ENCODE measurements around the gene PITPNM1. TPM values are rescaled to one million over a fixed set of nuclear protein-coding genes. Genes with fewer than 3 reads are reported as not detected.

PITPNM1 gene
- 28.9 to 42.9 TPM (median 37.8 TPM) in 5 replicates for total RNA-seq (2022; extraction: Qiagen RNA extraction)

GRCh38 chr11:67504950-67505581 lies at the start of gene PITPNM1:
TSS of gene PITPNM1 (minus strand) at chr11:67505363. CDS start at chr11:67504180, 1,183 bp downstream.

GRCh38 chr11:67522844-67523555 lies 17.8 kb upstream of the PITPNM1 start, which contains the start of gene CABP2:
TSS of gene CABP2 (minus strand) at chr11:67523446. CDS start at chr11:67523326, 120 bp downstream.

GRCh38 chr11:67507864-67508485 lies 2.8 kb upstream of the PITPNM1 start, which contains the start of gene CDK2AP2:
TSS of gene CDK2AP2 (minus strand) at chr11:67508162. CDS start at chr11:67508082, 80 bp downstream.

GRCh38 chr11:67482827-67483798 lies 22.1 kb downstream of the PITPNM1 start, which contains the start of gene AIP:
TSS of gene AIP (plus strand) at chr11:67483026. CDS start at chr11:67483159, 133 bp downstream.

GRCh38 chr11:67468759-67469507 lies 36.2 kb downstream of the PITPNM1 start, which contains the start of gene TMEM134:
TSS of gene TMEM134 (minus strand) at chr11:67469251. CDS start at chr11:67469192, 59 bp downstream.

GRCh38 chr11:67455054-67455453 lies 50.1 kb downstream of the PITPNM1 start, which contains the start of gene CABP4:
TSS of gene CABP4 (plus strand) at chr11:67455354. CDS start at chr11:67455424, 70 bp downstream.

GRCh38 chr11:67452141-67452952 lies 52.8 kb downstream of the PITPNM1 start, which contains the start of gene GPR152:
TSS of gene GPR152 (minus strand) at chr11:67452729. CDS start at chr11:67452724, 5 bp downstream.

Other genes starting within 250 kb of the PITPNM1 start
- gene GRK2, start 238.9 kb downstream of the PITPNM1 start, total RNA-seq (2022; extraction: Qiagen RNA extraction) = 26.1 to 38.8 TPM (median 34.1 TPM) in 5 replicates
- gene ANKRD13D, start 216.1 kb downstream of the PITPNM1 start, total RNA-seq (2022; extraction: Qiagen RNA extraction) = 17.2 to 26.9 TPM (median 24.5 TPM) in 5 replicates
- 15.1 to 24.6 TPM (median 22.9 TPM) in 5 replicates for gene SSH3, start 201.8 kb downstream of the PITPNM1 start, total RNA-seq (2022; extraction: Qiagen RNA extraction)
- gene POLD4, start 151.8 kb downstream of the PITPNM1 start, total RNA-seq (2022; extraction: Qiagen RNA extraction) = 182 to 236 TPM (median 217 TPM) in 5 replicates
- 31.3 to 37.6 TPM (median 34.8 TPM) in 5 replicates for gene CLCF1, start 131.8 kb downstream of the PITPNM1 start, total RNA-seq (2022; extraction: Qiagen RNA extraction)
- 20.0 to 29.1 TPM (median 28.0 TPM) in 5 replicates for gene RAD9A, start 113.4 kb downstream of the PITPNM1 start, total RNA-seq (2022; extraction: Qiagen RNA extraction)
- 277 to 291 TPM (median 280 TPM) in 5 replicates for gene PPP1CA, start 103.5 kb downstream of the PITPNM1 start, total RNA-seq (2022; extraction: Qiagen RNA extraction)
- gene TBC1D10C, start 101.3 kb downstream of the PITPNM1 start, total RNA-seq (2022; extraction: Qiagen RNA extraction) = 0.07 to 0.17 TPM (median 0.10 TPM) in 4 of 5 replicates, not detected in the other
- gene CARNS1, start 89.7 kb downstream of the PITPNM1 start, total RNA-seq (2022; extraction: Qiagen RNA extraction) = 0.12 to 0.21 TPM (median 0.13 TPM) in 5 replicates
- 41.7 to 51.2 TPM (median 49.8 TPM) in 5 replicates for gene RPS6KB2, start 76.9 kb downstream of the PITPNM1 start, total RNA-seq (2022; extraction: Qiagen RNA extraction)
- gene PTPRCAP, start 67.7 kb downstream of the PITPNM1 start, total RNA-seq (2022; extraction: Qiagen RNA extraction) = 0.23 to 0.34 TPM (median 0.28 TPM) in 5 replicates
- gene CORO1B, start 61.9 kb downstream of the PITPNM1 start, total RNA-seq (2022; extraction: Qiagen RNA extraction) = 56.1 to 66.9 TPM (median 61.3 TPM) in 5 replicates
- gene GPR152, start 52.6 kb downstream of the PITPNM1 start, total RNA-seq (2022; extraction: Qiagen RNA extraction) = 0.03 to 0.08 TPM in 2 of 5 replicates, not detected in the others
- not detected in 5 replicates for gene CABP4, start 50.0 kb downstream of the PITPNM1 start, total RNA-seq (2022; extraction: Qiagen RNA extraction)
- 53.4 to 68.0 TPM (median 64.3 TPM) in 5 replicates for gene TMEM134, start 36.1 kb downstream of the PITPNM1 start, total RNA-seq (2022; extraction: Qiagen RNA extraction)
- 42.0 to 49.2 TPM (median 45.5 TPM) in 5 replicates for gene AIP, start 22.3 kb downstream of the PITPNM1 start, total RNA-seq (2022; extraction: Qiagen RNA extraction)
- 58.0 to 88.8 TPM (median 86.2 TPM) in 5 replicates for gene CDK2AP2, start 2.8 kb upstream of the PITPNM1 start, total RNA-seq (2022; extraction: Qiagen RNA extraction)
- not detected in 5 replicates for gene CABP2, start 18.1 kb upstream of the PITPNM1 start, total RNA-seq (2022; extraction: Qiagen RNA extraction)
- 1,419 to 1,819 TPM (median 1,677 TPM) in 5 replicates for gene GSTP1, start 78.4 kb upstream of the PITPNM1 start, total RNA-seq (2022; extraction: Qiagen RNA extraction)
- 135 to 153 TPM (median 148 TPM) in 5 replicates for gene NDUFV1, start 101.6 kb upstream of the PITPNM1 start, total RNA-seq (2022; extraction: Qiagen RNA extraction)
- 7.3 to 15.3 TPM (median 14.6 TPM) in 5 replicates for gene NUDT8, start 124.6 kb upstream of the PITPNM1 start, total RNA-seq (2022; extraction: Qiagen RNA extraction)
- not detected in 5 replicates for gene TBX10, start 134.4 kb upstream of the PITPNM1 start, total RNA-seq (2022; extraction: Qiagen RNA extraction)
- 0.93 to 1.6 TPM (median 1.4 TPM) in 5 replicates for gene ACY3, start 145.4 kb upstream of the PITPNM1 start, total RNA-seq (2022; extraction: Qiagen RNA extraction)
- not detected in 5 replicates for gene ALDH3B2, start 169.3 kb upstream of the PITPNM1 start, total RNA-seq (2022; extraction: Qiagen RNA extraction)

All from A549 treated with AZD2906 at 1 μM for 4 hours (cell line).